Activated T-helper 1 cell treated with Interleukin-2 at 50 U/mL for 16 hours (primary cell): ENCODE measurements around the gene ZNF628.

ENCODE experiments used
- DNase-seq: peaks from one replicate; pipeline ENCODE4 v3.0.0-alpha.2; 2020; ENCODE audit warnings: low read depth

The ZNF628 gene

GRCh38 chr19:55451163-55451964 lies 25.1 kb upstream of the ZNF628 start:
- DNase-seq: no peak

- no peak for DNase-seq
These were observed 24.3 kb upstream of the ZNF628 start for GRCh38 chr19:55451965-55452748.

GRCh38 chr19:55452749-55453346 lies 23.6 kb upstream of the ZNF628 start:
- DNase-seq: no peak

GRCh38 chr19:55453511-55454260 lies 22.7 kb upstream of the ZNF628 start:
- no peak for DNase-seq

- DNase-seq: no peak
These were observed 21.6 kb upstream of the ZNF628 start for GRCh38 chr19:55454787-55455243.

GRCh38 chr19:55455576-55456235 lies 20.7 kb upstream of the ZNF628 start:
- no peak for DNase-seq

- no peak for DNase-seq
These were observed 20.1 kb upstream of the ZNF628 start for GRCh38 chr19:55456347-55456746.

- DNase-seq: no peak
These were observed 18.5 kb upstream of the ZNF628 start for GRCh38 chr19:55457683-55458457.

- no peak for DNase-seq
These were observed 16.9 kb upstream of the ZNF628 start for GRCh38 chr19:55459551-55459949.

- DNase-seq: no peak
These were observed 16.3 kb upstream of the ZNF628 start for GRCh38 chr19:55459950-55460657.

- no peak for DNase-seq
These were observed 15.7 kb upstream of the ZNF628 start for GRCh38 chr19:55460670-55461258.

- DNase-seq: peak; percentile 100
These were observed 15.0 kb upstream of the ZNF628 start, which contains the start of gene ISOC2 for GRCh38 chr19:55461259-55461973. TSS of gene ISOC2 (minus strand) at chr19:55461642. CDS start at chr19:55456486, 5,156 bp downstream.

GRCh38 chr19:55461974-55462626 lies 14.3 kb upstream of the ZNF628 start:
- no peak for DNase-seq

GRCh38 chr19:55462722-55463121 lies 13.7 kb upstream of the ZNF628 start:
- DNase-seq: no peak

GRCh38 chr19:55463583-55464031 lies 12.8 kb upstream of the ZNF628 start:
- DNase-seq: no peak

GRCh38 chr19:55464039-55464661 lies 12.3 kb upstream of the ZNF628 start:
- DNase-seq: no peak

- DNase-seq: no peak
These were observed 11.8 kb upstream of the ZNF628 start, which contains the start of gene C19orf85 for GRCh38 chr19:55464662-55465054. TSS of gene C19orf85 (minus strand) at chr19:55464751. CDS start at chr19:55464554, 197 bp downstream.
